Measurements from ENCODE around the gene RABAC1.

GRCh38 chr19:41990615-41991014 lies 31.5 kb upstream of the RABAC1 start:
- TF ChIP-seq CTCF (IDR thresholded peaks at IDR 0.05; ENCODE audit: insufficient read depth, low read length) = no peak
- no peak for TF ChIP-seq SPI1 (IDR thresholded peaks at IDR 0.05; ENCODE audit: borderline replicate concordance, low read depth)
- TF ChIP-seq POLR2AphosphoS5 (IDR thresholded peaks at IDR 0.05; ENCODE audit: low read depth) = no peak
- TF ChIP-seq GABPA (IDR thresholded peaks at IDR 0.05; ENCODE audit: low read depth) = no peak

Data from HL-60 (cell line).